Measurements from ENCODE around the gene OR52I2.

OR52I2 gene

GRCh38 chr11:4581443-4581842 is at the start of gene OR52I2:
TSS of gene OR52I2 (plus strand) at chr11:4581743.
- DNase-seq, result no peak

GRCh38 chr11:4539603-4540219 is 41.8 kb upstream of the OR52I2 start:
- peak; percentile 42 for DNase-seq

- no peak for DNase-seq
These were observed 40.5 kb upstream of the OR52I2 start for GRCh38 chr11:4541071-4541470.

GRCh38 chr11:4543561-4543960 is 38.0 kb upstream of the OR52I2 start:
- DNase-seq, result no peak

GRCh38 chr11:4544891-4545290 is 36.7 kb upstream of the OR52I2 start, which contains the start of gene OR52M1:
TSS of gene OR52M1 (plus strand) at chr11:4545191. CDS start at chr11:4545191, 0 bp downstream.
- DNase-seq, result no peak

GRCh38 chr11:4546878-4547277 is 34.7 kb upstream of the OR52I2 start:
- no peak for DNase-seq

GRCh38 chr11:4547416-4547815 is 34.1 kb upstream of the OR52I2 start:
- no peak for DNase-seq

GRCh38 chr11:4551346-4551979 is 30.1 kb upstream of the OR52I2 start:
- peak; percentile 2 for DNase-seq

GRCh38 chr11:4559527-4560440 is 21.8 kb upstream of the OR52I2 start:
- no peak for DNase-seq

GRCh38 chr11:4560467-4560866 is 21.1 kb upstream of the OR52I2 start:
- DNase-seq, result no peak

GRCh38 chr11:4565371-4565770 is 16.2 kb upstream of the OR52I2 start:
- no peak for DNase-seq

GRCh38 chr11:4569075-4569474 is 12.5 kb upstream of the OR52I2 start:
- DNase-seq, result no peak

- DNase-seq, result no peak
These were observed 4.7 kb upstream of the OR52I2 start for GRCh38 chr11:4576880-4577279.

GRCh38 chr11:4577761-4578160 is 3.8 kb upstream of the OR52I2 start:
- no peak for DNase-seq

GRCh38 chr11:4578624-4579023 is 2.9 kb upstream of the OR52I2 start:
- no peak for DNase-seq

GRCh38 chr11:4580124-4580523 is 1.4 kb upstream of the OR52I2 start:
- no peak for DNase-seq

GRCh38 chr11:4589017-4589416 is 7.5 kb downstream of the OR52I2 start:
- no peak for DNase-seq

- DNase-seq, result no peak
These were observed 12.2 kb downstream of the OR52I2 start, which contains the start of gene OR52I1 for GRCh38 chr11:4593739-4594138. TSS of gene OR52I1 (plus strand) at chr11:4594039. CDS start at chr11:4594039, 0 bp downstream.

- DNase-seq, result no peak
These were observed 23.5 kb downstream of the OR52I2 start for GRCh38 chr11:4605057-4605456.

GRCh38 chr11:4606231-4607015 is 24.9 kb downstream of the OR52I2 start:
- DNase-seq, result no peak

GRCh38 chr11:4607096-4607495 is 25.6 kb downstream of the OR52I2 start:
- no peak for DNase-seq

GRCh38 chr11:4607781-4608666 is 26.5 kb downstream of the OR52I2 start, which contains the start of gene TRIM68:
TSS of gene TRIM68 (minus strand) at chr11:4608231. CDS start at chr11:4605504, 2,727 bp downstream.
- DNase-seq, result peak; percentile 98
